Liver (tissue), 9 donors: ENCODE measurements around the gene SMIM7. TPM values are rescaled to one million over a fixed set of nuclear protein-coding genes. Genes with fewer than 3 reads are reported as not detected.

Source experiments
- DNase-seq: peaks from one replicate; pipeline ENCODE4 v3.0.0-alpha.2; 2017; ENCODE audit warnings: low spot score
- H3K27ac ChIP-seq, 2 donors: one replicate each; pipeline ENCODE4 v1.7.0; 2013; ENCODE audit warnings: inconsistent platforms in 2 of 2, low read length in 2 of 2, control low read depth in 1 of 2, low read depth in 1 of 2, mild to moderate bottlenecking in 1 of 2
- H3K27me3 ChIP-seq, 4 donors: one replicate each; pipeline versions ENCODE4 v1.6.1 to v1.7.0; 2013; ENCODE audit warnings: low read length in 3 of 4, inconsistent platforms in 1 of 4, mild to moderate bottlenecking in 1 of 4, moderate library complexity in 1 of 4; ENCODE audit not compliant: control insufficient read depth in 4 of 4, insufficient read depth in 4 of 4
- H3K36me3 ChIP-seq, 4 donors: one replicate each; pipeline versions ENCODE4 v1.6.1 to v1.7.0; 2013; ENCODE audit warnings: low read length in 3 of 4, mild to moderate bottlenecking in 3 of 4, low read depth in 1 of 4, moderate library complexity in 1 of 4; ENCODE audit not compliant: control insufficient read depth in 4 of 4, insufficient read depth in 3 of 4
- H3K4me1 ChIP-seq, 4 donors: one replicate each; pipeline versions ENCODE4 v1.6.1 to v1.7.0; 2013; ENCODE audit warnings: low read length in 3 of 4, mild to moderate bottlenecking in 3 of 4, moderate library complexity in 1 of 4; ENCODE audit not compliant: control insufficient read depth in 4 of 4, insufficient read depth in 4 of 4
- H3K4me3 ChIP-seq, 3 donors: one replicate each; pipeline versions ENCODE4 v1.6.1 to v1.7.0; 2013; ENCODE audit warnings: low read length in 3 of 3, control low read depth in 1 of 3, low read depth in 1 of 3, mild to moderate bottlenecking in 1 of 3
- H3K9ac ChIP-seq, 2 donors: one replicate each; pipeline ENCODE4 v1.7.0; 2013; ENCODE audit warnings: low read length in 2 of 2, mild to moderate bottlenecking in 2 of 2, moderate library complexity in 2 of 2, control low read depth in 1 of 2, low read depth in 1 of 2
- H3K9me3 ChIP-seq, 4 donors: one replicate each; pipeline versions ENCODE4 v1.6.1 to v1.7.0; 2013; ENCODE audit warnings: low read length in 3 of 4; ENCODE audit not compliant: control insufficient read depth in 4 of 4
- EGR1 ChIP-seq, 2 donors: IDR thresholded peaks; 2 replicates each; pipeline ENCODE4 v1.6.1; 2016 to 2018; ENCODE audit warnings: antibody characterized with exemption in 2 of 2, low read depth in 2 of 2
- FOXA1 ChIP-seq: IDR thresholded peaks from 2 replicates; pipeline ENCODE4 v1.6.1; 2016; ENCODE audit warnings: antibody characterized with exemption
- FOXA2 ChIP-seq: IDR thresholded peaks from 2 replicates; pipeline ENCODE4 v1.6.1; 2016; ENCODE audit warnings: antibody characterized with exemption
- GABPA ChIP-seq, 2 donors: IDR thresholded peaks in 1 of 2; conservative IDR thresholded peaks in 1 of 2; 2 replicates each; pipeline ENCODE4 v1.6.1; 2016; ENCODE audit warnings: antibody characterized with exemption in 2 of 2, mild to moderate bottlenecking in 1 of 2, moderate library complexity in 1 of 2
- HNF4A ChIP-seq, 2 donors: conservative IDR thresholded peaks; 2 replicates each; pipeline ENCODE4 v1.6.1; 2016; ENCODE audit warnings: antibody characterized with exemption in 2 of 2, mild to moderate bottlenecking in 2 of 2
- HNF4G ChIP-seq: IDR thresholded peaks from 2 replicates; pipeline ENCODE4 v1.6.1; 2016; ENCODE audit warnings: antibody characterized with exemption
- JUND ChIP-seq, 2 donors: IDR thresholded peaks; 2 replicates each; pipeline ENCODE4 v1.6.1; 2016; ENCODE audit warnings: antibody characterized with exemption in 2 of 2
- MAX ChIP-seq: IDR thresholded peaks from 2 replicates; pipeline ENCODE4 v1.6.1; 2016; ENCODE audit warnings: antibody characterized with exemption
- NR2F2 ChIP-seq: IDR thresholded peaks from 2 replicates; pipeline ENCODE4 v1.6.1; 2016; ENCODE audit warnings: antibody characterized with exemption
- RAD21 ChIP-seq, 2 donors: IDR thresholded peaks; 2 replicates each; pipeline ENCODE4 v1.6.1; 2016; ENCODE audit warnings: antibody characterized with exemption in 2 of 2, mild to moderate bottlenecking in 2 of 2
- REST ChIP-seq: IDR thresholded peaks from 2 replicates; pipeline ENCODE4 v1.6.1; 2016; ENCODE audit warnings: antibody characterized with exemption, mild to moderate bottlenecking
- RXRA ChIP-seq, 2 donors: IDR thresholded peaks; 2 replicates each; pipeline ENCODE4 v1.6.1; 2017 to 2018; ENCODE audit warnings: antibody characterized with exemption in 2 of 2, mild to moderate bottlenecking in 1 of 2
- SP1 ChIP-seq: IDR thresholded peaks from 2 replicates; pipeline ENCODE4 v1.6.1; 2018; ENCODE audit warnings: antibody characterized with exemption, mild to moderate bottlenecking
- TAF1 ChIP-seq: conservative IDR thresholded peaks from 2 replicates; pipeline ENCODE4 v1.6.1; 2016; ENCODE audit warnings: antibody characterized with exemption, mild to moderate bottlenecking
- YY1 ChIP-seq: IDR thresholded peaks from 2 replicates; pipeline ENCODE4 v1.6.1; 2016; ENCODE audit warnings: antibody characterized with exemption, mild to moderate bottlenecking
- ZBTB33 ChIP-seq: IDR thresholded peaks from 2 replicates; pipeline ENCODE4 v1.6.1; 2016; ENCODE audit warnings: antibody characterized with exemption
- WGBS: extraction: QIAGEN DNeasy Blood & Tissue Kit; methylation state at CpG from one replicate; pipeline ENCODE4 v1.1.7; 2013; 5-methylcytosine and 5-hydroxymethylcytosine counted together
- polyA plus RNA-seq, 2 donors: library from polyadenylated mRNA; stranded (reverse) in 1 of 2; unstranded in 1 of 2; fragments of 200-250 nt in 1 of 2; fragments of >200 nt in 1 of 2; fragmentation: Nextera tagmentation in 1 of 2; extraction: Ambion mirVana in 1 of 2; gene quantifications; one replicate each; pipeline versions ENCODE4 v1.2.1 to v1.2.3, GENCODE V29; 2013 to 2015
- total RNA-seq, 2 donors: library from RNA; depleted of rRNA; stranded (reverse); fragments of >200 nt; gene quantifications; one replicate each; pipeline ENCODE4 v1.2.3, GENCODE V29; 2014
- TF ChIP-seq, protein P1 (sequence below): fragments of 150-350 bp; IDR thresholded peaks from 2 replicates; pipeline ENCODE4 v1.5.1; 2017; ENCODE audit warnings: improper control_type of control experiment, low read depth, low read length; ENCODE audit not compliant: missing input control
- TF ChIP-seq, protein P2 (sequence below): IDR thresholded peaks from 2 replicates; pipeline ENCODE4 v1.6.1; 2016; ENCODE audit warnings: antibody characterized with exemption
- donor health status: healthy.
- donor health status: healthy.
- donor health status: healthy.
- donor health status: healthy.
- donor health status: healthy.

SMIM7 gene
- total and polyA plus RNA-seq, 4 donors = 35.2 to 81.8 (median 46.9) TPM

GRCh38 chr19:16679811-16680210, 19.9 kb upstream of the SMIM7 start:
- Histone ChIP-seq H3K9ac (no peak overlapping the region), H3K36me3 (peaks cover 0 to 15% (median 9%) of the 10 kb centered on the region in 4 donors), H3K4me3 (no peak overlapping the region), H3K4me1 (no peaks in the 10 kb centered on the region), H3K27me3 (no peaks in the 10 kb centered on the region), H3K9me3 (peaks cover 0 to 4% (median 0%) of the 10 kb centered on the region in 4 donors), H3K27ac (no peak overlapping the region)
- TF ChIP-seq, protein P1, sequence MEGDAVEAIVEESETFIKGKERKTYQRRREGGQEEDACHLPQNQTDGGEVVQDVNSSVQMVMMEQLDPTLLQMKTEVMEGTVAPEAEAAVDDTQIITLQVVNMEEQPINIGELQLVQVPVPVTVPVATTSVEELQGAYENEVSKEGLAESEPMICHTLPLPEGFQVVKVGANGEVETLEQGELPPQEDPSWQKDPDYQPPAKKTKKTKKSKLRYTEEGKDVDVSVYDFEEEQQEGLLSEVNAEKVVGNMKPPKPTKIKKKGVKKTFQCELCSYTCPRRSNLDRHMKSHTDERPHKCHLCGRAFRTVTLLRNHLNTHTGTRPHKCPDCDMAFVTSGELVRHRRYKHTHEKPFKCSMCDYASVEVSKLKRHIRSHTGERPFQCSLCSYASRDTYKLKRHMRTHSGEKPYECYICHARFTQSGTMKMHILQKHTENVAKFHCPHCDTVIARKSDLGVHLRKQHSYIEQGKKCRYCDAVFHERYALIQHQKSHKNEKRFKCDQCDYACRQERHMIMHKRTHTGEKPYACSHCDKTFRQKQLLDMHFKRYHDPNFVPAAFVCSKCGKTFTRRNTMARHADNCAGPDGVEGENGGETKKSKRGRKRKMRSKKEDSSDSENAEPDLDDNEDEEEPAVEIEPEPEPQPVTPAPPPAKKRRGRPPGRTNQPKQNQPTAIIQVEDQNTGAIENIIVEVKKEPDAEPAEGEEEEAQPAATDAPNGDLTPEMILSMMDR = no peak
- TF ChIP-seq HNF4G (no peak), ZBTB33 (no peak), SP1 (no peak), MAX (no peak), FOXA1 (no peak), TAF1 (no peak), NR2F2 (no peak)
- 99% methylated on average over 11 of the region's 11 CpGs for whole genome bisulfite sequencing
- no peak for DNase-seq

GRCh38 chr19:16678498-16678897, 18.6 kb upstream of the SMIM7 start:
- TF ChIP-seq JUND (IDR thresholded peaks at IDR 0.05) (no peak), GABPA (IDR thresholded peaks at IDR 0.05 in 1 of 2, conservative IDR thresholded peaks at IDR 0.05 in 1 of 2) (no peak), HNF4A (conservative IDR thresholded peaks at IDR 0.05) (no peak), HNF4G (no peak), EGR1 (IDR thresholded peaks at IDR 0.05; ENCODE audit: low read depth in 2 of 2) (no peak), RAD21 (IDR thresholded peaks at IDR 0.05) (no peak), YY1 (no peak), TAF1 (no peak), FOXA2 (no peak), REST (no peak), MAX (no peak), RXRA (IDR thresholded peaks at IDR 0.05) (no peak), SP1 (no peak), ZBTB33 (no peak), FOXA1 (no peak)
- TF ChIP-seq, protein P2, sequence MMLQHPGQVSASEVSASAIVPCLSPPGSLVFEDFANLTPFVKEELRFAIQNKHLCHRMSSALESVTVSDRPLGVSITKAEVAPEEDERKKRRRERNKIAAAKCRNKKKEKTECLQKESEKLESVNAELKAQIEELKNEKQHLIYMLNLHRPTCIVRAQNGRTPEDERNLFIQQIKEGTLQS = no peak
- TF ChIP-seq, protein P1 = no peak
- Histone ChIP-seq H3K9ac (no peak overlapping the region), H3K36me3 (peaks cover 0 to 15% (median 9%) of the 10 kb centered on the region in 4 donors), H3K27me3 (no peaks in the 10 kb centered on the region), H3K27ac (no peak overlapping the region), H3K9me3 (peaks cover 0 to 4% (median 0%) of the 10 kb centered on the region in 4 donors), H3K4me3 (no peak overlapping the region), H3K4me1 (no peaks in the 10 kb centered on the region)
- no peak for DNase-seq
- WGBS = 94% methylated on average over 9 of the region's 9 CpGs
